HG03039 (cell line): ENCODE measurements around the gene KCNK10.

Experiments used
- ATAC-seq: cut with Tn5 transposase; IDR thresholded peaks from one replicate; pipeline ENCODE4 v1.9.1; 2021; ENCODE audit warnings: mild to moderate bottlenecking, moderate library complexity; ENCODE audit not compliant: unreplicated experiment

Gene KCNK10

GRCh38 chr14:88321692-88322503, 1.2 kb downstream of the KCNK10 start:
- ATAC-seq = no peak

GRCh38 chr14:88318406-88318805, 4.7 kb downstream of the KCNK10 start:
- no peak for ATAC-seq

GRCh38 chr14:88316521-88316920, 6.5 kb downstream of the KCNK10 start:
- no peak for ATAC-seq

- ATAC-seq = no peak
Measured at GRCh38 chr14:88312257-88312656, 10.8 kb downstream of the KCNK10 start.

GRCh38 chr14:88311780-88312179, 11.3 kb downstream of the KCNK10 start:
- no peak for ATAC-seq

GRCh38 chr14:88310449-88310848, 12.6 kb downstream of the KCNK10 start:
- ATAC-seq = no peak

GRCh38 chr14:88310021-88310420, 13.0 kb downstream of the KCNK10 start:
- no peak for ATAC-seq

- ATAC-seq = no peak
Measured at GRCh38 chr14:88305528-88306322, 17.3 kb downstream of the KCNK10 start.

GRCh38 chr14:88303041-88303440, 20.0 kb downstream of the KCNK10 start:
- ATAC-seq = no peak

- ATAC-seq = no peak
Measured at GRCh38 chr14:88301381-88301780, 21.7 kb downstream of the KCNK10 start.

GRCh38 chr14:88300817-88301216, 22.3 kb downstream of the KCNK10 start:
- ATAC-seq = no peak

- no peak for ATAC-seq
Measured at GRCh38 chr14:88299865-88300530, 23.1 kb downstream of the KCNK10 start.

GRCh38 chr14:88297306-88297705, 25.8 kb downstream of the KCNK10 start:
- ATAC-seq = no peak

GRCh38 chr14:88296351-88296750, 26.7 kb downstream of the KCNK10 start:
- ATAC-seq = no peak

- no peak for ATAC-seq
Measured at GRCh38 chr14:88289996-88290395, 33.1 kb downstream of the KCNK10 start.

GRCh38 chr14:88289234-88289633, 33.8 kb downstream of the KCNK10 start:
- ATAC-seq = no peak

GRCh38 chr14:88286309-88286708, 36.8 kb downstream of the KCNK10 start:
- no peak for ATAC-seq

- no peak for ATAC-seq
Measured at GRCh38 chr14:88281447-88281846, 41.6 kb downstream of the KCNK10 start.

- no peak for ATAC-seq
Measured at GRCh38 chr14:88276923-88277596, 46.0 kb downstream of the KCNK10 start.

GRCh38 chr14:88272390-88273269, 50.4 kb downstream of the KCNK10 start:
- no peak for ATAC-seq
